HCT116 (cell line): Measurements from ENCODE around the gene GBGT1. TPM values are rescaled to one million over a fixed set of nuclear protein-coding genes. Genes with fewer than 3 reads are reported as not detected.

Experiments
- ATAC-seq: fragments of 200-7000 bp; cut with Tn5 transposase; 2 replicates; pipeline ENCODE4 v1.9.1; 2020; ENCODE audit warnings: mild to moderate bottlenecking, moderate library complexity
- BruUV-seq: library from RNA; stranded (reverse); fragments of 400-500 nt; replicated peaks from 2 replicates; lab custom pipeline; 2021; lab: Mats Ljungman, UMichigan
- CTCF ChIA-PET: fragments of 300-600 bp; sonication (Branson Sonifier 250); formaldehyde crosslinking; loops from one replicate; lab custom pipeline; 2021; ENCODE audit warnings: antibody characterized with exemption; lab: Charles Lee
- POLR2A ChIA-PET: fragments of 300-600, 350-600 bp; sonication (Branson Sonifier 250); formaldehyde crosslinking; loops from one replicate; lab custom pipeline; 2021; ENCODE audit warnings: antibody characterized with exemption; lab: Charles Lee
- RAD21 ChIA-PET, 2 experiments: fragments of 300-600 bp; sonication (Branson Sonifier 250); formaldehyde crosslinking; loops; one replicate each; lab custom pipeline; 2023; ENCODE audit warnings: low total read pairs in 2 of 2; ENCODE audit not compliant: uncharacterized antibody in 2 of 2, unreplicated experiment in 2 of 2, low non-redundant PET in 1 of 2; lab: Charles Lee
- DNase-seq: peaks from one replicate; pipeline ENCODE4 v3.0.0-alpha.2; 2010; ENCODE audit warnings: low read depth, low spot score
- H2AFZ ChIP-seq: fragments of 200-600 bp; shearing (Covaris generic), sonication (generic); 2 replicates; pipeline ENCODE4 v1.6.1; 2017; ENCODE audit warnings: low read depth, mixed run types, mixed read lengths, antibody characterized with exemption, low read length; ENCODE audit not compliant: poor library complexity, severe bottlenecking
- H3K27ac ChIP-seq: 2 replicates; pipeline ENCODE4 v1.5.1; 2012; ENCODE audit warnings: low read depth, low read length
- H3K27me3 ChIP-seq: fragments of 200-600 bp; sonication (generic); 2 replicates; pipeline ENCODE4 v1.6.1; 2016; ENCODE audit warnings: mixed run types, low read length, mixed read lengths; ENCODE audit not compliant: insufficient read depth
- H3K36me3 ChIP-seq, 2 experiments: fragments of 200-500 bp in 1 of 2; fragments of 200-600 bp in 1 of 2; sonication (Bioruptor generic) in 1 of 2; sonication (generic) in 1 of 2; 2 replicates each; pipeline versions ENCODE4 v1.5.1 to v1.6.1; 2014 to 2016; ENCODE audit warnings: low read length in 2 of 2, inconsistent platforms in 1 of 2, mixed read lengths in 1 of 2, mixed run types in 1 of 2; ENCODE audit not compliant: insufficient read depth in 2 of 2, control insufficient read depth in 1 of 2
- H3K4me1 ChIP-seq, 2 experiments: fragments of 200-600 bp in 1 of 2; sonication (generic) in 1 of 2; 2 replicates each; pipeline versions ENCODE4 v1.5.1 to v1.6.1; 2012 to 2017; ENCODE audit warnings: low read length in 2 of 2, inconsistent platforms in 1 of 2, mild to moderate bottlenecking in 1 of 2, mixed read lengths in 1 of 2, mixed run types in 1 of 2, moderate library complexity in 1 of 2; ENCODE audit not compliant: insufficient read depth in 2 of 2, control insufficient read depth in 1 of 2
- H3K4me2 ChIP-seq: fragments of 200-600 bp; sonication (generic); 2 replicates; pipeline ENCODE4 v1.6.1; 2017; ENCODE audit warnings: mixed run types, low read length, mixed read lengths
- H3K4me3 ChIP-seq, 2 experiments: fragments of 200-600 bp in 1 of 2; sonication (generic) in 1 of 2; replicated peaks in 1 of 2; 2 replicates each; pipeline ENCODE4 v1.5.1; 2011 to 2016; ENCODE audit warnings: low read length in 2 of 2, control low read depth in 1 of 2, low read depth in 1 of 2, mild to moderate bottlenecking in 1 of 2, mixed read lengths in 1 of 2, mixed run types in 1 of 2
- H3K79me2 ChIP-seq: fragments of 200-600 bp; sonication (generic); 2 replicates; pipeline ENCODE4 v1.6.1; 2017; ENCODE audit warnings: mild to moderate bottlenecking, mixed run types, low read length, moderate library complexity, mixed read lengths; ENCODE audit not compliant: insufficient read depth
- H3K9ac ChIP-seq: fragments of 200-600 bp; sonication (generic); 2 replicates; pipeline ENCODE4 v1.6.1; 2016; ENCODE audit warnings: low read length, mixed read lengths
- H3K9me2 ChIP-seq: fragments of 200-600 bp; sonication (generic), shearing (Covaris generic); 2 replicates; pipeline ENCODE4 v1.6.1; 2017; ENCODE audit warnings: mixed run types, mild to moderate bottlenecking, moderate library complexity; ENCODE audit not compliant: insufficient read depth
- H3K9me3 ChIP-seq, 2 experiments: fragments of 200-500 bp in 1 of 2; fragments of 200-600 bp in 1 of 2; sonication (Bioruptor generic) in 1 of 2; sonication (generic) in 1 of 2; 2 replicates each; pipeline ENCODE4 v1.6.1; 2014 to 2017; ENCODE audit warnings: low read length in 2 of 2, mixed read lengths in 2 of 2, inconsistent platforms in 1 of 2, low read depth in 1 of 2, mild to moderate bottlenecking in 1 of 2, mixed run types in 1 of 2, moderate library complexity in 1 of 2; ENCODE audit not compliant: control insufficient read depth in 1 of 2, insufficient read depth in 1 of 2
- H4K20me1 ChIP-seq: fragments of 200-600 bp; sonication (generic), shearing (Covaris generic); 2 replicates; pipeline ENCODE4 v1.6.1; 2017; ENCODE audit warnings: mixed run types, mild to moderate bottlenecking, moderate library complexity; ENCODE audit not compliant: insufficient read depth
- CEBPB ChIP-seq: IDR thresholded peaks from 2 replicates; pipeline ENCODE4 v1.6.1; 2012; ENCODE audit warnings: low read depth
- ELF1 ChIP-seq: IDR thresholded peaks from 2 replicates; pipeline ENCODE4 v1.6.1; 2012; ENCODE audit warnings: low read depth, borderline replicate concordance
- EZH2 ChIP-seq: fragments of 200-600 bp; sonication (generic); IDR thresholded peaks from 2 replicates; pipeline ENCODE4 v1.6.1; 2017; ENCODE audit warnings: antibody characterized with exemption, mixed run types
- JUND ChIP-seq: IDR thresholded peaks from 2 replicates; pipeline ENCODE4 v1.6.1; 2012
- POLR2A ChIP-seq: IDR thresholded peaks from 2 replicates; pipeline ENCODE4 v1.7.0; 2011; ENCODE audit warnings: borderline replicate concordance; ENCODE audit not compliant: insufficient read depth, insufficient read length; ENCODE audit errors: extremely low read depth
- ZFX ChIP-seq: fragments of 450-650 bp; IDR thresholded peaks from 2 replicates; pipeline ENCODE4 v1.6.1; 2017
- intact Hi-C: fragments of 100-400 bp; cut with micrococcal nuclease; formaldehyde crosslinking; loops from 2 replicates; pipeline ENCODE4 v1.10.0; 2022
- total RNA-seq: library from RNA; stranded (reverse); gene quantifications from one replicate; pipeline ENCODE4 v1.2.1, GENCODE V29; 2021; ENCODE audit not compliant: unreplicated experiment
- TF ChIP-seq, protein P1 (sequence below): IDR thresholded peaks from 2 replicates; pipeline ENCODE4 v1.6.1; 2012
- TF ChIP-seq, protein P2 (sequence below): IDR thresholded peaks from 2 replicates; pipeline ENCODE4 v1.6.1; 2012

Gene GBGT1
- total RNA-seq, 1 experiment from 2014 or later, result 0.34 TPM

- DNase-seq, result no peak
- Histone ChIP-seq H3K4me3 (no peak overlapping the region), H3K9ac (no peak overlapping the region), H3K27ac (no peak overlapping the region), H3K4me2 (0 out of 2 replicates have a peak overlapping the region, but pooled peaks have one; percentile 5), H4K20me1 (peaks cover 13% of the 10 kb centered on the region; the same call in 1 of the 2 replicates), H2AFZ (no peak overlapping the region), H3K36me3 (no peaks in the 10 kb centered on the region), H3K9me3 (no peaks in the 10 kb centered on the region), H3K27me3 (no peaks in the 10 kb centered on the region), H3K9me2 (no peaks in the 10 kb centered on the region), H3K4me1 (peaks cover 46 to 72% of the 10 kb centered on the region in 2 experiments), H3K79me2 (peaks cover 49% of the 10 kb centered on the region)
- BruUV-seq, result no TSS peak
- POLR2A ChIA-PET, result no interaction called here
- TF ChIP-seq ELF1 (no peak), CEBPB (no peak)
- RAD21 ChIA-PET, result no interaction called here
- intact Hi-C loops, result no loop called here
- CTCF ChIA-PET, result interaction anchor here (0.7 to 4.2 kb wide), 3 partner anchors 12 to 1571 kb away, joined by 3 to 61 read pairs (median 3); no protein-coding TSS in a partner anchor
- ATAC-seq, result no peak
Measured at GRCh38 chr9:133132174-133132573, 31.5 kb downstream of the GBGT1 start.

GRCh38 chr9:133131506-133131905, 32.2 kb downstream of the GBGT1 start:
- Histone ChIP-seq H2AFZ (no peak overlapping the region), H3K4me2 (0 out of 2 replicates have a peak overlapping the region, but pooled peaks have one; percentile 5), H3K9me3 (no peaks in the 10 kb centered on the region), H3K4me1 (peaks cover 44 to 72% of the 10 kb centered on the region in 2 experiments), H3K79me2 (peaks cover 47% of the 10 kb centered on the region), H4K20me1 (peaks cover 13% of the 10 kb centered on the region; the same call in 1 of the 2 replicates), H3K27me3 (no peaks in the 10 kb centered on the region), H3K9me2 (no peaks in the 10 kb centered on the region), H3K27ac (no peak overlapping the region), H3K4me3 (no peak overlapping the region), H3K9ac (no peak overlapping the region), H3K36me3 (no peaks in the 10 kb centered on the region)
- DNase-seq (no peak), ATAC-seq (no peak)
- intact Hi-C loops, result no loop called here
- ChIA-PET CTCF (interaction anchor here (2.1 kb wide), 1 partner anchor 12 kb away, joined by 8 read pairs; no protein-coding TSS in a partner anchor), POLR2A (no interaction called here), RAD21 (no interaction called here)
- BruUV-seq, result no TSS peak
- TF ChIP-seq, protein P1, sequence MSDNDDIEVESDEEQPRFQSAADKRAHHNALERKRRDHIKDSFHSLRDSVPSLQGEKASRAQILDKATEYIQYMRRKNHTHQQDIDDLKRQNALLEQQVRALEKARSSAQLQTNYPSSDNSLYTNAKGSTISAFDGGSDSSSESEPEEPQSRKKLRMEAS, result no peak
- TF ChIP-seq, protein P2, sequence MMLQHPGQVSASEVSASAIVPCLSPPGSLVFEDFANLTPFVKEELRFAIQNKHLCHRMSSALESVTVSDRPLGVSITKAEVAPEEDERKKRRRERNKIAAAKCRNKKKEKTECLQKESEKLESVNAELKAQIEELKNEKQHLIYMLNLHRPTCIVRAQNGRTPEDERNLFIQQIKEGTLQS, result no peak
- TF ChIP-seq EZH2 (no peak), JUND (no peak), ZFX (no peak), POLR2A (no peak)
